HepG2 (cell line): Measurements from ENCODE around the gene PBX1. TPM values are rescaled to one million over a fixed set of nuclear protein-coding genes. Genes with fewer than 3 reads are reported as not detected.

Experiments used
- BRD4 ChIP-seq: sonication (generic); formaldehyde crosslinking; IDR thresholded peaks from 2 replicates; pipeline ENCODE4 v1.4.0; 2020; ENCODE audit warnings: missing genetic modification reagents
- ZNF572 ChIP-seq: sonication (generic); formaldehyde crosslinking; IDR thresholded peaks from 2 replicates; pipeline ENCODE4 v1.5.1; 2020; ENCODE audit warnings: mild to moderate bottlenecking, missing genetic modification reagents
- ZNF737 ChIP-seq: sonication (generic); formaldehyde crosslinking; IDR thresholded peaks from 2 replicates; pipeline ENCODE4 v1.5.0; 2020; ENCODE audit warnings: missing genetic modification reagents, mild to moderate bottlenecking, borderline replicate concordance
- polyA plus RNA-seq, 8 experiments: library from polyadenylated mRNA; depleted of rRNA in 3 of 8; stranded (reverse) in 7 of 8; unstranded in 1 of 8; fragments of >200 nt; fragmentation: Illumina TruSeq in 4 of 8; extraction: Trizol in 4 of 8; gene quantifications; 2 replicates each; pipeline versions ENCODE4 v1.2.1 to v1.2.3, GENCODE V29; 2011 to 2016; ENCODE audit warnings: low read depth in 4 of 8, missing spikeins in 1 of 8, mixed read lengths in 1 of 8; ENCODE audit not compliant: insufficient read depth in 1 of 8
- total RNA-seq, 5 experiments: library from RNA; depleted of rRNA; stranded (reverse); fragments of >200 nt; fragmentation: Illumina TruSeq; extraction: Trizol; gene quantifications; 2 replicates each; pipeline ENCODE4 v1.2.3, GENCODE V29; 2016; ENCODE audit warnings: low read depth in 1 of 5
- TF ChIP-seq, protein P1 (sequence below): sonication (generic); formaldehyde crosslinking; IDR thresholded peaks from 2 replicates; pipeline ENCODE4 v1.4.0; 2020; ENCODE audit warnings: missing genetic modification reagents
- TF ChIP-seq, protein P2 (sequence below): sonication (generic); formaldehyde crosslinking; IDR thresholded peaks from 2 replicates; pipeline ENCODE4 v1.8.0; 2023; ENCODE audit warnings: mild to moderate bottlenecking, missing genetic modification reagents
- TF ChIP-seq, protein P3 (sequence below): sonication (generic); formaldehyde crosslinking; IDR thresholded peaks from 2 replicates; pipeline ENCODE4 v1.8.1; 2023; ENCODE audit warnings: missing genetic modification reagents, mild to moderate bottlenecking, borderline replicate concordance
- TF ChIP-seq, protein P4 (sequence below): sonication (generic); formaldehyde crosslinking; IDR thresholded peaks from 2 replicates; pipeline ENCODE4 v1.4.0; 2020; ENCODE audit warnings: mild to moderate bottlenecking, missing genetic modification reagents
- TF ChIP-seq, protein P5 (sequence below): sonication (generic); formaldehyde crosslinking; IDR thresholded peaks from 2 replicates; pipeline ENCODE4 v1.4.0; 2020; ENCODE audit warnings: missing genetic modification reagents, borderline replicate concordance

PBX1 gene
- total and polyA plus RNA-seq, 2 of the 13 experiments (the other 11 are each of a cell fraction or from before 2014, with no cell fraction given): 0.24 TPM; not detected in 1

DNA sequence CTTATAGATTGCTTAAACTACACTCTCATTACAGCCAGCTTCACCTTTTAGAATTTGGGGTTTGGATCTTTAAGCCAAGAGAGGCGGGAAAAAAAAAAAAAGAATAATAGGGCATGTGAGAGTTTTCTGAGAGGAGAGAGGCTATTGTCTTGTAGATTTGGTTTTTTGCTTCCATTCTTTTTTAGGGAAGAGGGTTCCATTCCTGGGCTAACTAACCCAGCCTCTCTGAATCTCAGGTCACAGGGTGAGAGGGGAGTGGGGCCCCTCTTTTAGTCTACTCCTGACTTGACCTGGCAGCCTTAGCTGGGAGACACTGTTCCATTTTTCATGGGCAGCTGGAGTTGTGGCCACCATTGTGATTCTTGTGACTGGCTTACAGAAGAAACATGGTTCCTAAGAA, 24.2 kb downstream of the PBX1 start (continued):
- TF ChIP-seq, protein P1, sequence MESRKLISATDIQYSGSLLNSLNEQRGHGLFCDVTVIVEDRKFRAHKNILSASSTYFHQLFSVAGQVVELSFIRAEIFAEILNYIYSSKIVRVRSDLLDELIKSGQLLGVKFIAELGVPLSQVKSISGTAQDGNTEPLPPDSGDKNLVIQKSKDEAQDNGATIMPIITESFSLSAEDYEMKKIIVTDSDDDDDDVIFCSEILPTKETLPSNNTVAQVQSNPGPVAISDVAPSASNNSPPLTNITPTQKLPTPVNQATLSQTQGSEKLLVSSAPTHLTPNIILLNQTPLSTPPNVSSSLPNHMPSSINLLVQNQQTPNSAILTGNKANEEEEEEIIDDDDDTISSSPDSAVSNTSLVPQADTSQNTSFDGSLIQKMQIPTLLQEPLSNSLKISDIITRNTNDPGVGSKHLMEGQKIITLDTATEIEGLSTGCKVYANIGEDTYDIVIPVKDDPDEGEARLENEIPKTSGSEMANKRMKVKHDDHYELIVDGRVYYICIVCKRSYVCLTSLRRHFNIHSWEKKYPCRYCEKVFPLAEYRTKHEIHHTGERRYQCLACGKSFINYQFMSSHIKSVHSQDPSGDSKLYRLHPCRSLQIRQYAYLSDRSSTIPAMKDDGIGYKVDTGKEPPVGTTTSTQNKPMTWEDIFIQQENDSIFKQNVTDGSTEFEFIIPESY (CRISPR knock-in tag): no peak
- TF ChIP-seq, protein P2, sequence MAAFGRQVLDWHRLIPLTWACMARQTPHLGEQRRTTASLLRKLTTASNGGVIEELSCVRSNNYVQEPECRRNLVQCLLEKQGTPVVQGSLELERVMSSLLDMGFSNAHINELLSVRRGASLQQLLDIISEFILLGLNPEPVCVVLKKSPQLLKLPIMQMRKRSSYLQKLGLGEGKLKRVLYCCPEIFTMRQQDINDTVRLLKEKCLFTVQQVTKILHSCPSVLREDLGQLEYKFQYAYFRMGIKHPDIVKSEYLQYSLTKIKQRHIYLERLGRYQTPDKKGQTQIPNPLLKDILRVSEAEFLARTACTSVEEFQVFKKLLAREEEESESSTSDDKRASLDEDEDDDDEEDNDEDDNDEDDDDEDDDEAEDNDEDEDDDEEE (CRISPR knock-in tag): no peak
- TF ChIP-seq ZNF737 (no peak), BRD4 (CRISPR knock-in tag) (no peak), ZNF572 (no peak)
- TF ChIP-seq, protein P3, sequence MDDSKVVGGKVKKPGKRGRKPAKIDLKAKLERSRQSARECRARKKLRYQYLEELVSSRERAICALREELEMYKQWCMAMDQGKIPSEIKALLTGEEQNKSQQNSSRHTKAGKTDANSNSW (CRISPR knock-in tag): no peak
- TF ChIP-seq, protein P4, sequence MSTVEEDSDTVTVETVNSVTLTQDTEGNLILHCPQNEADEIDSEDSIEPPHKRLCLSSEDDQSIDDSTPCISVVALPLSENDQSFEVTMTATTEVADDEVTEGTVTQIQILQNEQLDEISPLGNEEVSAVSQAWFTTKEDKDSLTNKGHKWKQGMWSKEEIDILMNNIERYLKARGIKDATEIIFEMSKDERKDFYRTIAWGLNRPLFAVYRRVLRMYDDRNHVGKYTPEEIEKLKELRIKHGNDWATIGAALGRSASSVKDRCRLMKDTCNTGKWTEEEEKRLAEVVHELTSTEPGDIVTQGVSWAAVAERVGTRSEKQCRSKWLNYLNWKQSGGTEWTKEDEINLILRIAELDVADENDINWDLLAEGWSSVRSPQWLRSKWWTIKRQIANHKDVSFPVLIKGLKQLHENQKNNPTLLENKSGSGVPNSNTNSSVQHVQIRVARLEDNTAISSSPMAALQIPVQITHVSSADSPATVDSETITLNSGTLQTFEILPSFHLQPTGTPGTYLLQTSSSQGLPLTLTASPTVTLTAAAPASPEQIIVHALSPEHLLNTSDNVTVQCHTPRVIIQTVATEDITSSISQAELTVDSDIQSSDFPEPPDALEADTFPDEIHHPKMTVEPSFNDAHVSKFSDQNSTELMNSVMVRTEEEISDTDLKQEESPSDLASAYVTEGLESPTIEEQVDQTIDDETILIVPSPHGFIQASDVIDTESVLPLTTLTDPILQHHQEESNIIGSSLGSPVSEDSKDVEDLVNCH (CRISPR knock-in tag): no peak
- TF ChIP-seq, protein P5, sequence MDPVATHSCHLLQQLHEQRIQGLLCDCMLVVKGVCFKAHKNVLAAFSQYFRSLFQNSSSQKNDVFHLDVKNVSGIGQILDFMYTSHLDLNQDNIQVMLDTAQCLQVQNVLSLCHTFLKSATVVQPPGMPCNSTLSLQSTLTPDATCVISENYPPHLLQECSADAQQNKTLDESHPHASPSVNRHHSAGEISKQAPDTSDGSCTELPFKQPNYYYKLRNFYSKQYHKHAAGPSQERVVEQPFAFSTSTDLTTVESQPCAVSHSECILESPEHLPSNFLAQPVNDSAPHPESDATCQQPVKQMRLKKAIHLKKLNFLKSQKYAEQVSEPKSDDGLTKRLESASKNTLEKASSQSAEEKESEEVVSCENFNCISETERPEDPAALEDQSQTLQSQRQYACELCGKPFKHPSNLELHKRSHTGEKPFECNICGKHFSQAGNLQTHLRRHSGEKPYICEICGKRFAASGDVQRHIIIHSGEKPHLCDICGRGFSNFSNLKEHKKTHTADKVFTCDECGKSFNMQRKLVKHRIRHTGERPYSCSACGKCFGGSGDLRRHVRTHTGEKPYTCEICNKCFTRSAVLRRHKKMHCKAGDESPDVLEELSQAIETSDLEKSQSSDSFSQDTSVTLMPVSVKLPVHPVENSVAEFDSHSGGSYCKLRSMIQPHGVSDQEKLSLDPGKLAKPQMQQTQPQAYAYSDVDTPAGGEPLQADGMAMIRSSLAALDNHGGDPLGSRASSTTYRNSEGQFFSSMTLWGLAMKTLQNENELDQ (CRISPR knock-in tag): no peak
